ENCODE measurements around the gene CNTNAP2. TPM values are rescaled to one million over a fixed set of nuclear protein-coding genes. Genes with fewer than 3 reads are reported as not detected.
"Not testable (repeated sequence)": the region's sequence is repeated elsewhere in the genome, so short reads cannot be mapped to it uniquely, and the experiment has no call there.

Gene CNTNAP2
- polyA plus RNA-seq, 10 donors, result 5.6 to 19.6 (median 11.4) TPM

GRCh38 chr7:148434181-148434757 lies 2317.7 kb downstream of the CNTNAP2 start:
- DNase-seq, result peak in 2 of 3 donors; percentile 37 to 39

GRCh38 chr7:148434887-148435286 lies 2318.3 kb downstream of the CNTNAP2 start:
- no peak for DNase-seq

- no peak for DNase-seq
Observed at GRCh38 chr7:148435715-148436114, 2319.1 kb downstream of the CNTNAP2 start.

DNA sequence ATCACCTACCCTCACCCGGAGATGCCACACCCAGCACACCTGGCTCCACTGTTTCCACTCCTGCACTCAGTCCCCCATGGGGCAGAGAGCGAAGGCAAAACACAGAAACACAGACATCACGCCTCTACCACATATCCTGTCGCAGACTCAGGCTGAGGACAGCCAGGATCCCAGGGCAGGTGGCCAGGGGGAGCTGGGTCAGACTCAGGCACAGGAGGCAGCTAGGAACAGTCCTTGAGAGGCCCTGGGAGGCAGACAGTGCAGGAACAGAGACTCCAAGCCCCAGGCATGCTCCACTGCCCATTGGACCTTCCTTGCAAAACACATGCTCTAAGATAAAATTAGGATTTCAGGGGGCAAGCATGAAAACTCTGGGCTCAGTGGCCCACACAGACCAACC lies 2319.5 kb downstream of the CNTNAP2 start:
- DNase-seq, result no peak

DNA sequence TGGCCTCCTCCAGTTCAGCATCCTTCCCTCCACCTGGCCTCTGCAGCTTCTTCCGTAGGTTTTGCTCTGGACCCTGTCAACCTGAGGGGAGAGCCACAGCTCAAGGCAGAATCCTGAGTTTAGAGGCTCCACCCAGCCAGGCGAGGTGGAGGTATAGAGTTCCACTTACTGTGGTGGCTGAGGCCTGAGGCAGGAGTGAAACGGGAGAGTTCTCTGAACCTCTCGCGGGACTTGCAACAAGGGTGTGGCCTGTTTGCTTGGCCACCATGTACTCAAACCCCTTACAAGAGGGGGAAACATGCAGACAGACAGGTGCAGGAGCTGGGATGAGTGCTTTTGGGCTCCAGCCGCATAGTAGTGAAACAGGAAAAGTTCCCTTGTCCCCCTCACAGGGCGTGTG lies 2320.0 kb downstream of the CNTNAP2 start:
- no peak for DNase-seq

- DNase-seq, result no peak
Observed at GRCh38 chr7:148437043-148437442, 2320.4 kb downstream of the CNTNAP2 start.

GRCh38 chr7:148442141-148442655 lies 2325.6 kb downstream of the CNTNAP2 start:
- peak in 1 of 3 donors; percentile 30 for DNase-seq

DNA sequence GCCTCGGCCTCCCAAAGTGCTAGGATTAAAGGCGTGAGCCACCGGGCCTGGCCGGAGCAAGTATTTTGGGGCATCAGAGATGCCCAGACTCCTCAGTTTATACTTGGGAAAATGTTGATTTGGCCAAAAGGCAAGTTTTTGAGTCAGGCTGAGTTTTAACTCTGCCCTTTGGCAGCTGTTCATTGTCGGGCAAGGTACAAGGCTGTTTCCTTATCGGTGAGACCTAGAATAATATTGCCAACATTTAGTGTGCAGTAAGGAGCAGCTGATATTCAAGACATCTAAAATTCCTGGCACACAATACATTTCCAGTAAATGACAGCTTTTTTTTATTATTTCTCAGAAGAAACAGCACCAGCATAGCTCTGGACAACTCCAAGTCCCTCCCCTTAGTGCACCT lies 2326.3 kb downstream of the CNTNAP2 start:
- DNase-seq, result no peak

DNA sequence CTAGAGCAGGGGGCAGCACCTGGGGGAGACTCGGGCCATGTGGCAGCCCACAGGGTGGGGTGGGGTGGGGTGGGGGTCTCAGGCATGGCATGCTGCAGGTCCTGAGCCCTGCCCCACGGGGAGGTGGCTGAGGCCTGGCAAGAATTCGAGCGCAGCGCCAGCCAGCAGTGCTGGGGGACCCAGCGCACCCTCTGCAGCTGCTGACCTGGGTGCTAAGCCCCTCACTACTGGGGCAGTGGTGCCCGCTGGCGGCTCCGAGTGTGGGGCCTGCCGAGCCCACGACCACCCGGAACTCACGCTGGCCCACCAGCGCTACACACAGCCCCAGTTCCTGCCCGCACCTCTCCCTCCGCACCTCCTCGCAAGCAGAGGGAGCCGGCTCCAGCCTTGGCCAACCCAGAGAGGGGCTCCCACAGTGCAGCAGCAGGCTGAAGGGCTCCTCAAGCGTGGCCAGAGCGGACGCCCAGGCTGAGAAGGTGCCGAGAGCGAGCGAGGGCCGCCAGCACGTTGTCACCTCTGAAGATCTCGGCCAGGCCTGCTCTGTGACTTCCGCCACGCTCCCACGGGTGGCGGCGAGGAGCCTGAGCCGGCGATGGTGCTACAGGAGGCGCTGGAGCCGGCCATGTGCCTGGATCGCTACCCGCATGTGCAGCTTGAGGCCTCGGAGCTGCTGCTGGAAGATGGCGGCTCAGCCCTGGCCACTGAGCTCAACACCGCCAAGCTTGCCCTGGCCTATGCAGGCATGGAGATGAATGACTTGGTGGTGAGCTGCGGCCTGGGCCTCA lies 2328.9 kb downstream of the CNTNAP2 start:
- no peak for DNase-seq

DNA sequence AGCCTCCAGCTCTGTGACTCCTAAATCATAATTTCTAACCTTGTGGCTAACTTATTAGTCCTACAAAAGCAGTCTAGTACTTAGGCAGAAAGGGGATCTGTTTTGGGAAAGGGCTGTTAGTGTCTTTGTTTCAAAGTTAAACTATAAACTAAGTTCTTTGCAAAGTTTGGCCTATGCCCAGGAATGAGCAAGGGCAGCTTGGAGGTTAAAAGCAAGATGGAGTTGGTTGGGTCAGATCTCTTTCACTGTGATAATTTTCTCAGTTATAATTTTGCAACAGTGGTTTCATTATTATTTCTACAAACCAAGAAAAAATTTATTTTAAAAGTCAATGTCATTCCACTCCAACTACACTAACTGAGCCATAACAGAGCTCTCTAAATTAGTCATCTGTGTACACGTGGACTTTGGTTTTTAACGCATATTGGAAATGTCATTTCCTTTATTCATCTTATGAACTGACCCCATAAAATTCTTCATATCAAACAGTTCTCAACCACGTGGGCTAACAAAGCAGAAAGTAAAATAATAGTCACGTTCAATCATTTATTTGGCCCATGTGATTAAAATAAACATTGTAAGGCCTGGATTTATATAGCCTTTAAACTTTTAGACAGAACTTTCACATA lies 2330.7 kb downstream of the CNTNAP2 start:
- no peak for DNase-seq

DNA sequence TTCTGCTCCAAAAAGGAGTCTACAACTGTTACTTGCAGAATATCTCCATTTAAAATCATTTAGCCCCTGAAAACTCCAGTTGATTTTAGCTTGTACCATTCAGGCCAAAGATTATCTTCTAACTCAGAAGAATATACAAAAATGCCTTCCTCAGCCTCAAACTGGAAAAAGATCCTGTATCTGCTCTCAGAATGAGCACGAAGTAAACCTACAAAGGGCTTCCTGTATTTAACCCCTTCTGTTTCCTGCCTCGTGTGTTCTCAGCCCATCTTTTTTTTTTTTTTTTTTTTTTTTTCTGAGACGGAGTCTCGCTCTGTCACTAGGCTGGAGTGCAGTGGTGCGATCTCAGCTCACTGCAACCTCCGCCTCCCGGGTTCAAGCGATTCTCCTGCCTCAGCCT lies 2334.9 kb downstream of the CNTNAP2 start:
- DNase-seq, result not testable (repeated sequence)

DNA sequence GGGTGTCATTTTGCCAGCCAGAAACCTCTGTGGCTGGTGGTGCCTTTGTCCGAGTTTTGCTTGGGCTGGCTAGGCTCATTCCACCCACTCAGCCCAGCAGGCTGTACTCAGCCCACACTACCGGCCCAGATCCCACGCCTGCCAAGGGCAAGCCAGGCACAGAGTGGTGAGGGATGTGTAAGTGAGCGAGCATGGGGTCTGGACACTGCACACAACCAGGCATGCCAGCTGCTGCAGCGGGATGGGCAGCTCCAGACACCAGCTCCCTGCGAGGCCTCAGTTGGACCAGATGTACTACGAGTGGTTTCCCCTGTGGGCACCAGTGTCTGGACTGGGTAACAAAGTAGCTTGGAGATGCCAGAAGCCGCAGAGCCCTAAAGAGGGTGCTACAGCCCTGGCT lies 2339.8 kb downstream of the CNTNAP2 start:
- DNase-seq, result no peak

DNA sequence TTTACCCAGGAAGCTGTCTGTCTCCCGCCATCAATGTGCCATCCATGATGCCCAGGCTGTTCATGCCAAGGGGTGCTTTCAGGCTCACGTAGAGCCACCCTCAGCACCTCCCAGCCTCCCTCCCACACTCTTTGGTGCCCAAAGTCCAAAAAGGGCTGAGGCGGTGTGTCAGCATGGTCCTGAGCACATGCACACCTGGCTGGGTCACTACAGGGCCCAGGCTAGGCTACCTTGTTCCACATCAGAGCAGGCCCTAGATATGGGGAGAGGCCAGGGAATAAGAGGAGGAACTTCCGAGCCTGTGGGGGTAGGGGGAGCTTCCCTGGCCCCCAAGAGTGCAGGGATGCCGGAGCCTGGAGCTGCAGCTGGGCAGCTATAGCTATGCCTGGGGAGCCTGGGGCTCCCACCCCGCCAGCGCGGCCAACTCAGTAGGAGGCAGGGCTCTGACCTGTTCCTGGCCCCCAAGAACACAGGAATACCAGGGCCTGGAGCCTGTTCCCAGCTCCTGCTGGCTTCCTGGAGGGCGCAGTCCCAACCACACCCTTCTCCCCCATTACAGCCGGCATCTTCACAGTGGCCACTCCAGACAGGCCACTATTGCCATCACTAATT lies 2340.8 kb downstream of the CNTNAP2 start:
- no peak for DNase-seq

DNA sequence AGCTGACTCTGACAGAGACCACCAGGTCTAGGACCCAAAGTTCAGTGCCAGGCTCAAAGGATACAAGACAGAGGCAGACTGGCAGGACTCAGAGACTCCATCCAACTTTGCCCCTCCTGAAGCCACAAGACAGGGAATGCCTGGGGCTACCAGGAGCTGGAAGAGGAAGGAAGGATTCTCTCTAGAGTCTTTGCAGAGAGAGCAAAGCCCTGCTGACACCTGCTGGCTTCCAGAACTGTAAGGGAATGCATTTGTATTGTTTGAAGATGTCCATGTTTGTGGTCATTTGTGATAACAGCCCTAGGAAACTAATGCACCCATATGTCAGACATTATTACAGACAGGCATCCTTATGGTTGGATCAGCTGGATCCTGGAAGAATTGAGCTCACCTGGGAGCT lies 2341.7 kb downstream of the CNTNAP2 start:
- no peak for DNase-seq

- DNase-seq, result no peak
Observed at GRCh38 chr7:148461392-148462179, 2345.0 kb downstream of the CNTNAP2 start.

GRCh38 chr7:148462774-148463173 lies 2346.2 kb downstream of the CNTNAP2 start:
- not testable (repeated sequence) for DNase-seq

DNA sequence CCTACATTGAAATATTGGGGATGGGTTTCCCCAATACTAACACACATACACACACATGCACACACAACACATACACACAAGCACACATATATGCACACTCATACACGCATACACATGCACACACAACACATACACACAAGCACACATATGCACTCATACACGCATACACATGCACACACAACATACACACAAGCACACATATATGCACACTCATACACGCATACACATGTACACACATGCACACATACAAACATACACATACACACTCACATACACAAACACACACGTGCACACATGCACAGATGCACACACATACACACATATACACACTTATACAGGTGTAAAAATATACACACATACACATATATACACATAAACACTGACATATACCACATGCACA lies 2346.6 kb downstream of the CNTNAP2 start:
- no peak for DNase-seq

GRCh38 chr7:148464947-148465346 lies 2348.3 kb downstream of the CNTNAP2 start:
- DNase-seq, result no peak

DNA sequence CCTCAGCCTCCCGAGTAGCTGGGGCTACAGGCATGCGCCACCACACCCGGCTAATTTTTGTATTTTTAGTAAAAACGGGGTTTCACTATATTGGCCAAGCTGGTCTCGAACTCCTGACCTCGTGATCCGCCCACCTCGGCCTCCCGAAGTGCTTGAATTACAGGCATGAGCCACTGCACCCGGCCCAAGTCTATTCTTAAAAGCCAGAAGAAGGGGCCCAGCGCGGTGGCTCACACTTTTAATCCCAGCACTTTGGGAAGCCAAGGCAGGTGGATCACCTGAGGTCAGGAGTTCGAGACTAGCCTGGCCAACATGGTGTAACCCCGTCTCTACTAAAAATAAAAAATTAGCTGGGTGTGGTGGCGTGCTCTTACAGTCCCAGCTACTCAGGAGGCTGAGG lies 2348.8 kb downstream of the CNTNAP2 start:
- not testable (repeated sequence) for DNase-seq

DNA sequence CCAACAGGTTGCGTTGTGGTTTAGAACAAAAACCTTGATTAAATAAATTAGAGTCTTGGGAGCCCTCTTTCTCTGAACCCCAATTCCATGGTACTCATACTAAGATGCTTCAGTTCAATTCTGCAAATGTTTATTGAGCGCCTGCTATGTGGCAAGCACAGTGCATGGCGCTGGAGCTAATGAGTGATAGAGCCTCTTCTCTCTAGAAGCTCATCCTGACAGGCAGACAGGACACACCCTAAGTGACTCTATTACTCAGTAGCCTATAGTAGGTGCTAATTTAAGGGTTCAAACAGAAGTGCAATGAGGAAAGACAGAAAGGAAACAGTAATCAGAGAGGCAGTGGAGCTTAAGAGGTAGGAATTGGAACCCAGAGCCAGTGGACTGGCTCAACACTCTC lies 2349.5 kb downstream of the CNTNAP2 start:
- no peak for DNase-seq

DNA sequence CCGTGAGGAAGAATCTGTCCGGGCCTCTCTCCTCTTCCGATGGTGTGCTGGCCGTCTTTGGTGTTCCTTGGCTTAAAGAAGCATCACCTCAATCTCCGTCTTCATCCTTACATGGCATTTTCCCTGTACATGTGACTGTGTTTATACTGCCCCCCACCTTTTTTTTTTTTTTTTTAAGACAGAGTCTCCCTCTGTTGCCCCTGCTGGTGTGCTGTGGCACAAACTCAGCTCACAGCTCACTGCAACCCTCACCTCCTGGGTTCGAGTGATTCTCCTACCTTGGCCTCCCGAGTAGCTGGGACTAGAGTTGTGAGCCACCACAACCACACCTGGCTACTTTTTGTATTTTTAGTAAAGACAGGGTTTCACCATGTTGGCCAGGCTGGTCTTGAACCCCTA lies 2352.1 kb downstream of the CNTNAP2 start:
- no peak for DNase-seq
